HG03432 (cell line): ENCODE measurements around the gene HSPG2.
"Not testable (repeated sequence)": the region's sequence is repeated elsewhere in the genome, so short reads cannot be mapped to it uniquely, and the experiment has no call there.

Experiments
- ATAC-seq: cut with Tn5 transposase; IDR thresholded peaks from one replicate; pipeline ENCODE4 v1.9.1; 2021; ENCODE audit warnings: mild to moderate bottlenecking, moderate library complexity; ENCODE audit not compliant: unreplicated experiment

HSPG2 gene

DNA sequence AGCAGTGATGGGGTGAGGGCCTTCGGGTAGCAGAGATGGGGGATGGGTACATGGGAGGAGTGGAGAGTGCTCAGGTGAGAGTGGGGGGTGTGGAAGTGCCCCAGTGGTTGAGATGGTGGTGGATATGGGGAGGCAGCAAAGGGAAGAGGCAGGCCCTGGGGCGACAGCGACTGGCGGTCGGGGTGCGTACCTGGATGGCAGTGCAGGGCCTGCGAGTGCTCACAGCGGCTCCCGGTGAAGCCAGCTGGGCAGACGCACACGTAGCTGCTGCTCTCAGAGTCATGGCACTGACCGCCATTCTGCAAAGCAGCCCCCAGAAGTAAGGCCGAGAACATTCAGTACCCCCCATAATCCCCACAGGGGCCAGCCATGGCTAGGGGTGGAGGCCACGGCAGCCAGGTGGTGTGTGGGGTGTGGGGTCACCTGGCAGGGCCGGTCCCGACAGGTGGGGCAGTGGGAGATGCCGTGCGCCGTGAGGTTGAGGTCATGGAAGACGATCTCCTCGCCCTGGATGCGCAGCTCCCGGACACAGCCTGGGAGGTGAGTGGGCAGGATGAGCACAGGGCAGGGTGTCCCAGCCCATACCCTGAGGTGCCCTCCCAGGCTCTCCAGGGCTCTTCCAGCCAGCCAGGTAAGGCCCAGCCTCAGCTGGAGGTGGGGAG is 106.2 kb downstream of the HSPG2 start:
- ATAC-seq, result no peak

GRCh38 chr1:21829294-21829693 is 107.8 kb downstream of the HSPG2 start:
- ATAC-seq, result no peak

- no peak for ATAC-seq
Observed at GRCh38 chr1:21828506-21829210, 108.5 kb downstream of the HSPG2 start.

DNA sequence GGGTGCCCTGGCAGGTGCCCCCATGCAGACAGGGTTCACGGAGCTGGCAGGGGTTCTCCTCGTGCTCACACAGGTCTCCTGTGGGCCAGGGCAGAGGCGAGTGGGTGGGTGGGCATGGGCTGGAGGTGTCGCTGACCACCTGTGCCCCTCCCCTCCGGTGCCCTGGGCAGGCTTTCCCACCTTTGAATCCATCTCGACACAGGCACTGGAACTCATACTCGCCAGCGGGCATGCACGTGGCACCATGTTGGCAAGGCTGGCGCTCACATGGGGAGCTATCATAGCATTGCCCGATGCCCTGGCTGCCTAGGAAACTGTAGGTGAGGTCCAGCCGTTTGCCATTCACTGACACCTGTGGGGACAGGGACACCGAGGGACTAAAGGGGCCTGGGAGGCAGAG is 109.0 kb downstream of the HSPG2 start:
- ATAC-seq, result no peak

DNA sequence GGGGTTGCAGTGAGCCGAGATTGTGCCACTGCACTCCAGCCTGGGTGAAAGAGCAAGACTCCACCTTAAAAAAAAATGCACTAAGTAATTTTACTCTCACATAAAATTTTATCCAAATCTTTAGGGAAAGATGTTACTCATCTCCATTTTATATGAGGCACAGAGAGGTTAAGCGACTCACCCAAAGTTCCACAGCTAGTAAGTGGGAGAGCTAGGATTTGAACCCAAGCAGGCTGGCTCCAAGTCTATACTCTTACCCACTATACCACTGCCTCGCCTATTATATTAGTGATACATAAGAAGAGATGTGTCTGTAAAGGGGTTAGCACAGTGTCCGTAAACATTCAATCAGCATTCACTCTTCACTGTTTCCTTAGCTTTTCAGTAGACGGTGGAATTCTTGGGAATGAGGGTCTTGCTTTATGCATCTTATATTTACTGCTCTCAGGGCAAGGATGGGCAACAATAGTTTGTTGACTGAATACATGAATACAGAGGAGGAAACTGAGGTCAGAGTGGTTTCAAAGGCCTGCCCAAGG is 109.9 kb downstream of the HSPG2 start:
- no peak for ATAC-seq

- not testable (repeated sequence) for ATAC-seq
Observed at GRCh38 chr1:21826694-21827093, 110.4 kb downstream of the HSPG2 start.

- ATAC-seq, result no peak
Observed at GRCh38 chr1:21825393-21825792, 111.7 kb downstream of the HSPG2 start.

- no peak for ATAC-seq
Observed at GRCh38 chr1:21824926-21825325, 112.2 kb downstream of the HSPG2 start.

DNA sequence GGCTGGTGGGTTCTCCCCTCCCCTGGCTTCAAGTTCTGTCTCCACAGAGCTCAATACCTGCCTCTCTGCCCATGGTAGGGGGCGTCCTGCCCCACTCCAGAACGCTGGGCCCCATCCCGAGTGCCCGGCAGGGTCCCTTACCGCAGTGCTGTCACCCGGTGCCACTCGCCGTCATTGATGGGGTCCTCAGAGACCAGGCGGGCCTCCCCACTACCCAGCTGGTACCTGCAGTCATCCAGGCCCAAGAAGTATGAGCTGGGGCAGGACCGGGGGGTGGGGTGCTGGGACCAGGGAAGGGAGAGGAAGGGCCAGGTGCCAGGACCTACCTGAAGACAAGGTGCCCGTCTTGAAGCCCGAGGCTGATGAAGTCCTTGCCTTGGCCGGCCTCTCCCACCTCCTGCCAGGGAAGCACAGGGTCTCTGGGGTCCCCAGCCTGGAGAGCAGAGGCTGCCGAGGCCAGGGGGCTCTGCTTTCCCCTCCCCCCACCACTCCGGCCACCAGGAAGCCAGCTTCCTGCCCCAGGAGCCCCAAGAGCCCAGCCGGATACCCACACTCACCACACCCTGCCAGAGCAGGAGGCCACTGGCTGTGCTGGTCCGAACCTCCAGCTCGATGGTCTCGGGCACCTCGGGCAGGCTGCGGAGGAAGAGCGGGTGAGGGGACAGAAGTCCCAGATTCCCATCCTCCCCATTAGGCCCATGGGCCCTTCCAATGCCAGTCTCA is 113.0 kb downstream of the HSPG2 start:
- ATAC-seq, result no peak

GRCh38 chr1:21823206-21823979 is 113.7 kb downstream of the HSPG2 start:
- no peak for ATAC-seq

DNA sequence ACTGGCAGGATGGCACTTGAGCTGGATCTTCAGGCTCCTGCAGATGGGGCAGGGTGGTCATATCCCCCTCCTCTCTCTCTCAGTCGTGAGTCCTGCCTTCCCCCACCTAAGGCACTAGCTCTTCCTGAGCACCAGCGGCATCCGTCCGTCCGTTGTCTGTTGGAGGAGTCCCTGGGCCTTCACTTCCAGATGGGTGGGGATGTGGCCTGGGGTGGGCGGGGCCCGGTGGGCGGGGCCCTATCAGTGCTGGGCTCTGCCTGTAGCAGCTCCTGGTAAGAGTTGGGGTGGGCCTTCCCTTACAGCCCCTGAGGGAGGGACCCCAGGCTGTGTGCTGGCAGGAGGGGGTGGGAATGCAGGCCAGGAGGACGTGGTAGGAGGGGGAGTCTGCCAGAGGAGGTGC is 114.8 kb downstream of the HSPG2 start:
- ATAC-seq, result no peak

DNA sequence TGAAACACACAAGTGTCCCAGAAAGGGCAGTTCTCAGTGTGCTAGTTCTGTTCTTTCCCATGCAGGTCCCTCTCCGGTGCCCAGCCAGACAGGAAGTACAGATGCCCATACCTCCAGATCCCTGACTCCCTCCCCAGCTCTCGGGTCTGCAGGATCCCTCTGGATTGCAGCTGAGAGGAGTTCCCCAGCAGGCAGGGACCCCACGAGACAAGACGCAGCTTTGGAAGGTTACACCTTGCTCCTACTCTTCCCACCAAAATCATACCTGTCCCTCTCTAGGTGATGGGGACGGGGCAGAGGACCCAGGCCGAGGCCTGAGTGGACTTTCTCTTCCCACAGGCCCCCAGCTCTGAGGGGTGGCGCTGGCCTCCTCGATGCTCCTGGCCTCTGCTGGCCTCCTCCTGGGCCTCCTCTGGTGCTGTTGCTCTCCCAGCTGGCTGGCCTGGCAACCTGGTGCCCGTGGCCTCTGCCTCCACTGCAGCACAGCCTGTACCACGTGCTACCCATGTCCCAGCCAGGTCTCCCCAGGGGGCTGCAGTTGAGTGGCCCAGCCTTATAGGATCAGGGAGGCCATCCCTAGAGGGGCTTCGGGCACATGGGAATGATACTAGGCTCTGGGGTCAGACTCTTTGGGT is 115.6 kb downstream of the HSPG2 start:
- ATAC-seq, result no peak

DNA sequence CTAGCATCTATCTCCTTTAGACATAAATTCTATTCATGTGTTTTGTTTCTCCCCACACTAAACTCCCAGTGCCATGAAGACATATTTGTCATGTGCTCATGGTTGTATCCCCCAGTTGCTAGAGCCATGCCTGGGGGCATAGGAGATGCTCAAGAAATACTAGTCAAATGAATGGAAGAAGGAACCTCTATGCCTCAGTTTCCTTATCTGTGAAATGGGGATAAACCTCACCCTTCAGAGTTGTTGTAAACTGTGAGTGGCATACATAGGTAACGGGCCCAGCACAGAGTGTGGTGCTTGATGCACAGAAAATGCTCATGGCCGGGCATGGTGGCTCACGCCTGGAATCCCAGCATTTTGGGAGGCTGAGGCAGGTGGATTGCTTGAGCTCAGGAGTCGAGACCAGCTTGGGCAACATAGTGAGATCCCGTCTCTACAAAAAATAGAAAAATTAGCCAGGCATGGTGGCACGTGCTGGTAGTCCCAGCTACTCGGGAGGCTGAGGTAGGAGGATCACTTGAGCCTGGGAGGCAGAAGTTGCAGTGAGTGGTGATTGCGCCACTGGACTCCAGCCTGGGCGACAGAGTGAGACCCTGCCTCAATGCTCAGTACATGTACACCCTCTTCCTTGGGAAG is 116.4 kb downstream of the HSPG2 start:
- no peak for ATAC-seq

GRCh38 chr1:21818656-21819055 is 118.5 kb downstream of the HSPG2 start:
- ATAC-seq, result no peak

DNA sequence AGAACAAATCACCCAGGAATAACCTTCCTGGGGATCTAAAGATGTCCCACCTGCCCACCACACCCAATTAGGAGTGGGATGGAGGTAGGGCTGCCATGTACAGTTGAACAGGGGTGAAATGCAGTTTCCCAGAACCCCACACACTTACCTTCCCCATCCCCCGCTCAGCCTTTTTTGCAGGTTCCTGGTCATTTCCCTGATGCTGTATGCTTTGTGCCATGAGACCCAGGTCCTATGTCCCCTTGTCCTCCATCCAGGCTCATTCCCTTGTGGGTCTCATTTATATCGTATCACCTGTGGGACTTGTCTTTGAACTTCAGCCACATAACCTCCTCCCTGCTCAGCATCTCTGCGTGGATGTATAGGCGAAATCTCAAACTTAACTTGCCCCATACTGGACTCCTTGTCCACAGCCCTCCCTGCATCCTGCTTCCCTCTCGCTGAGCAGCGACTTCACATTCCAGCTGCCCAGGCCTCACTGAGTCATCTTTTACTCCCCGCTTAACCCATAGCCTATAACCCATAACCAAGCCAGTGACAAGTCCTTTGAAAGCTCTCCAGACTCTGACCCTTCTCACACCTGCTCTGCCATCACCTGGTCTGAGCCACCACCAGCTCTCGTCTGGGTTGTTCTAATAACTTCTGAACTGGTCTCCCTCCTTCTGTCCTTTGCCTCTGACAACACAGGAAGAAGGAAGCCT is 120.4 kb downstream of the HSPG2 start:
- no peak for ATAC-seq

DNA sequence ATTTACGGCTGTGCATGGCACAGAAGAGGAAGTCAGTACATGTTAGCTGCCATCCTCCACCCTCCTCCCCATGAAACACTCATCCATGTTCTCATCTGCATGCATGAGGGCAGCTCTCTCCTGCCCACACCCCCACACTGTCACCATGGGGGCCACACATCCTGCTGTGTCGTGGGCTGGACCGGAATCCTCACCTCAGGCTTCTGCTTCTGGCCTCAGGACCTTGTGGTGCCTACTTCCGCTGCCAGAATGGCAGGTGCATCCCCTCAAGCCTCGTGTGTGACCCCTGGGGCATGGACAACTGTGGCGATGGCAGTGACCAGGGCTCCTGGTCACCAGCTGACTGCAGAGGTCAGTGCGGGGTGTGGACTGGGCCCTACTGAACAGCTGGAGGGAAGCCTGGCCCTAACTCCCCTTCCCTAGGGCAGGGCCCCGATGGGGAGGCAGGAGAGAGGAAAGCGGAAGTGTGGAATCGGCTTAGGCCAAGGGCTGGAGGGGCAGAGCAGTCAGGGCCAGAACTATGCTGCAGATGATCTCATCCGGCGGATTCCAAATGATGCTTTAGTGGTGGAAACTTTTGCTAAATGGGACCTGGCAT is 121.3 kb downstream of the HSPG2 start:
- no peak for ATAC-seq

GRCh38 chr1:21814981-21815582 is 122.0 kb downstream of the HSPG2 start:
- ATAC-seq, result no peak

- no peak for ATAC-seq
Observed at GRCh38 chr1:21814241-21814918, 122.7 kb downstream of the HSPG2 start.
